COLO668 (cell line): ENCODE measurements around the gene FBXO21.

Experiments used
- DNase-seq: peaks from one replicate; lab custom pipeline; 2025; ENCODE audit not compliant: unreplicated experiment; lab: John Stamatoyannopoulos, UW

FBXO21 gene

GRCh38 chr12:117166107-117166506 is 24.2 kb downstream of the FBXO21 start:
- no peak for DNase-seq

DNA sequence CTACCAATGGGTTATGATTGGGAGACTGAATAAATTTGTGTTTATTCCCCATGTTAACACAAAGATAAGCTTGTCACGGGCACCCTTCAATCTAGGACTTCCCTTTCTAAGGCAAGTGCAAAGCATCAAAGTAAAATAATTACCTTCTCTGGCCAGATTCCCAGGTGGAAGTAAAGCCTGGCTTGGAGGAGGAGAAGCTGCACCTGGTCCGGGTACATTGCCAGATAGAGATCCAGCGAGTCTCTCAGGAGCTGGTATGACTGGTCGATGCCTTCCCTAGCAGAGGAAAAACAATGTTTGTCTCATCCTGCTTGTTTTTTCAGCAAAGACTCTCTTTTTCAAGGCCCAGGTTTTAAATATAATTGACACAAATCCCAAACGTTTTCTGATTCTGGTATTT is 24.9 kb downstream of the FBXO21 start:
- no peak for DNase-seq

DNA sequence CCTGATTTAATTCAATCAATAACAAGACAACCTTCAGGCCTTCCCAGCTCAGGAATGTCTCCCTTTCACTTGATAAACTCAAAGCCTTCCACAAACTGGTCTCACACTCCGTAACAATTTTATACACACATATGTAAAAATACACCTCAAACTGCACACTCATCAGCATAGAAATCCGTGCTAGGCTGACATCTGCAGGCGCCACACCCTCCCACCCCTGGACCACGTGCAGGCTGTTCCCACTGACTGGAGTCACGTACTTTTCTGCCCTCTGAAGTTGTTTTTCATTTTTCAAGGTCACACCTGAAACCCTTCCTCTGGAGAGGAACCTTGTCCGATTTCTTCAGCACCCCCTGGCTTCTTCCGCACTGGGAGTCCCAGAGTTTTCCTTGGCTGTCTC is 27.6 kb downstream of the FBXO21 start:
- DNase-seq, result no peak

GRCh38 chr12:117162167-117162539 is 28.1 kb downstream of the FBXO21 start:
- DNase-seq, result no peak

DNA sequence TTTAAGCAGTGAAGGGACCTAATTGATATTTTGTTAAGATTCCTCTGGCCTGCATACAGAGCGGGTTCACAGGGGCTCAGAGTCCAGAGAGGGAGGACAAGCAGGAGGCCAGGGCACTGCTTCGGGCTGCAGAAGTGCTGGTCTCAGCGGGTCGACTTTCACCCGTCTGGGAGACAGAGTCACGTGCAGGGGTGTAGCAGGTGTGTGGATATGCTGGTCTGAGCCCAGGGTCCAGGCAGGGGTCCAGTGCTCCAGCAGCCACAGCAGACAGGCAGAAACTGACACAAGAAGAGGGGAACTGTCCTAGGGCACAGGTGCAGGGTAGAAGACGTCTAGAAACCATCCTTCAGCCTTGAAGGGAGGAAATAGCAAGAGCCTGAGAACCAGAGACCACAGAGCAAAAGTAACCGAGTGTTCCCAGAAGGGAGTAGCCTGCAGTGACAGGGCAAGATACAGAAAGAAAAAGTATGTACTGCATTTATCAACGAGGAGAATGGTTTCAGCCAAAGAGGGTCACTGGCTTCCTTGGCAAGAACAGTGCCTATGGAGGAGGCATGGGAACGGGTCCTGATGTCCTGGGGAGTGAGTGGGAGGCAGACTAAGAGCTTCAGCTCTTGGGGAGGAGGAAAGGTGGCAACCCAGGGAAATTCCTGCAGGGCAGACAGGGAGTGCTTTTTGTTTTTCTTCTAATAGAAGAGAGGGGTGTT is 28.7 kb downstream of the FBXO21 start:
- no peak for DNase-seq

DNA sequence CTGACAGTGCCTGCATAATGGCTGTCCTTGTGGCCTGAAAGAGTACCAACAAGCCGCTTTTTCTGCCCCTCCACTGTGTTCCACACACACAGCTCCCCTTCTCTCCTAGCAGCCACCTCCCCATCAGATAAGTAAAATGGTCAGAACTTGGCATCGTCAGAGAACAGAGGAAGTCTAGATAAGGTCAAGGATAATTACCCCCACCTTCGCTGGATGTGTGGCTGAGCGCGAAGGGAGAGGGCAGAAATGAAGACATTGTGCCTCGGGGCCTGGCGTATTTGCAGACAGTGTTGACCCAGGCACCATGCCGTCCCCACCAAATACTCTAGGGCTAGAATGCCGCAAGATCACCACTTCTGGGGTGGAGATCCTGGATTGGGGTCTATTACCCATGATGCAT is 30.6 kb downstream of the FBXO21 start:
- no peak for DNase-seq

DNA sequence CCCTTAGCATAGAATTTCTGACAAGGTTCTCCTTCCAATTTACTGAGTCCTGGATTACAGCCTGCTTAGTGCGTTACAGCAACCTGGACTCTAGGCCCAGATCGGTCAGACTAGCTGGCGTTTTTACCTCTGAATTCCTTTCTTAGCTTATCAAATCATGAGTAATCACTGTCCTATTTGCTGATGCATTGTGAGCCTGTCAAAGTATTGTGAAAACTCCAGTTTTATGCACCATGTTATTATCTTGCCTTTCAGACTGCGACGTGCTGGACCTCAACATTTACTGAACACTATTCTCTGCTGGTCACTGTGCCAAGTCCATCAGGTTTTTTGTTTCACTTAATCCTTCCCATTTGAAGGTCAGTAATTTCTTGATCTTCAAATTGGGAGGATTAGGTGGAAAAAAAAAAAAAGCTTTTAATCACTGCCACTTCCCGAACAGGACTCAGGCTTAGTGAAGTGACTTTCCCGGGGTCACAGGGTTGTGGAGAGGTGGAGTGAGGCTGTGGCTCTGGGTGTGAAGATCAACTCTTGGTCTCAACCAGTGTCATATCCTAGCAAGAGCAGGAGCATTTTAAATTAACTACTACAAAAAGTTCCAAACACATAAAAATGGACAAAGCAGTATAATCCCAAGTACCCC is 31.2 kb downstream of the FBXO21 start:
- DNase-seq, result no peak

- no peak for DNase-seq
These were observed 32.2 kb downstream of the FBXO21 start for GRCh38 chr12:117158096-117158495.

DNA sequence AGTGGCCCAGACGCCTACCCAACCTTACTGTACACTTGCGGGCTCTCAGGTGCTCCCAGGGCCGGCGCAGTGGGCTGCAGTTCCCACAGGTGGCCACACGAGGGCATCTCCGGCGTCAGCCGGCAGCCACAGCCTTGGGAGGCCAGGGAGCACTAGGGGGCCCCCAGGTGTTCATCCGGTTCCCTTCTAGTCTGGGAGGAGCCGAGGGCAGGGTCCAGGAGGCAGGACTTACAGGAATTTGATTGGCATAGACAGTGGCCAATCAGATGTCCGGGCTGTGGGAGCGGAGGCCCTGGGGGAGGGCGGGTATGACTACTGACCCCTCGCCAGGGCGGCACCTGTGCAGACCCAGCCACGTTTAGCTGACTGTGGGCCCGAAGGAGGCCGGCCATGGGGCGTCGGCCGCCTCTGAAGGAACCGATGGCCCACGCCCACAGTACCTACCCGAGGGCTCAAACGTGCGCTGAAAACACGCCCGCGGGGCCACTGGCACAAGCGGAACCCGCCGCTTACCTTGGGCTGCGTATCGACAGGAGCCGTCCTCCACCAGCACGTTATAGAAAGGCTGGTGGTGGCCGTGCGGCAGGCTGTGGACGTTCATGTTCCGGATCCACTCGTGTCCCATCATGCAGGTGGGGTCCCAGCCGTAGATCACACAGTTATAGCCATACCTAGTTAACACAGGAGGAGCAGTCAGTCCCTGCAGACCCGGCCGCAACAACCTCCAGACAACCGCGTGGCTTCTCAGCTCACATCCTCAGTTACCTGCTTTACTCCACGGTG is 34.8 kb downstream of the FBXO21 start:
- DNase-seq, result peak; percentile 83

DNA sequence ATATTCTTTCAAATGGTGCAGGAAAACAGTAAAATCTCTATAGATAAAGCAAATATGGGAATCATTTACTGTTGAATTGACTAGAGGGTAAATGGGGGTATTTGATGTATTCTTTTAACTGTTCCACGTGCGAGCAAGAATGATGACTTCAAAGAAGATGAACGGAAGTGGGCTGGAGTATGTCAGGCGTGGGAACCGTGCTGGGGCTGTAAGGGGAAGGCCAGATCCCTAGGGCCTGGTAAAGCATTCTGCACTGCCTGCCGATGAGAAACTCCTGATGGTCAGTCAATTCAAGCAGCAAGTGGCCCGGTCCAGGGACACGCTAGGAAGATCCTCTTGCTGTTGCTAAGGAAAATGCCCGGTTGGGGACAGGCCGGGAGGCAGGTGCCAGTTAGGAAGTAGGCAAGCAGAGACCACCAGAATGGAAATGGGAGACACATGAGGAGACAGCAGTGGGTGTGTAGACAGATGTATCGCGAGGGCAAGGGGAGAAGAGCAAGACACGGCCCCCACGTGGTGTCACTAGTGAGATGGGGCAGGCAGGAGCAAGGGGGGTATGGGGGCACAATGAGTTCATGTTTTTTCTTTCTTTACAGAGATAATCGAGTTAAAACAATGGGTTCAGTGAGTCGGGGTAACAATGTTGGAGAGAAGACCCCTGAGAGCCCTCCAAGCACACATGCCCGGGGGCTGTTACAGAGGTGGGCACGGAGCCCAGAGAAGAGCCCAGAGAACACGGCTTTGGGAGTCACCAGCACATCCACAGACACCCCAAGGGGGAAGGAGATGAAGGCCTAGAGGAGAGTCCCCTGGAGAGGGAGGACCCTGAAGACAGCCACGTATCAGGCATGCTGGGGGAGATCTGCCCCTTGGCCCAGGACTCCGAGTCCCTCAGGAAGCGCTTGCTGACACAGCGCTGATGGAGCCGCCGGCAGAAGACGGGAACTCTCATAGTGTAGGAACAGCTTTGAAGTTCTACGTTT is 37.2 kb downstream of the FBXO21 start:
- no peak for DNase-seq

- DNase-seq, result no peak
These were observed 38.8 kb downstream of the FBXO21 start for GRCh38 chr12:117151403-117152031.

GRCh38 chr12:117149431-117149830 is 40.8 kb downstream of the FBXO21 start:
- DNase-seq, result no peak

DNA sequence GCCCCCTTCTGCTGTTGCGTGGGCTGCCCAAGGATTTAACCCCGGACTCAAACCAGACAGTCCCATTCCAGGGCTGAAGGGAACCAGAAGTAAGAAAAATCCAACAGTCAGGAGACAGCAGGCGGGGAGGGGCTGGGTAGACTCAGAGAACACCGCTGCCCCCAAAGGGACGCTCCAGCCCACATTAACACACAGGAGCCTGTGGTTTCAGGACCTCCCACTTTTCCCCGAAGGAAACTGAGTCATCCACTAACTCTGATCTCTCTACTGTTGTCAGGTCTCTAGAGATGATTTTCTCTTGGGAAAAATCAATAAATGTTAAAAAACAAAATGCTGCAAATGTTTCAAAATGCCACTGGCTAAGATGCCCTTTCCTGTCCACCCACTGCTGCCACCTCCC is 41.6 kb downstream of the FBXO21 start:
- DNase-seq, result no peak

- no peak for DNase-seq
These were observed 42.6 kb downstream of the FBXO21 start for GRCh38 chr12:117147639-117148038.

DNA sequence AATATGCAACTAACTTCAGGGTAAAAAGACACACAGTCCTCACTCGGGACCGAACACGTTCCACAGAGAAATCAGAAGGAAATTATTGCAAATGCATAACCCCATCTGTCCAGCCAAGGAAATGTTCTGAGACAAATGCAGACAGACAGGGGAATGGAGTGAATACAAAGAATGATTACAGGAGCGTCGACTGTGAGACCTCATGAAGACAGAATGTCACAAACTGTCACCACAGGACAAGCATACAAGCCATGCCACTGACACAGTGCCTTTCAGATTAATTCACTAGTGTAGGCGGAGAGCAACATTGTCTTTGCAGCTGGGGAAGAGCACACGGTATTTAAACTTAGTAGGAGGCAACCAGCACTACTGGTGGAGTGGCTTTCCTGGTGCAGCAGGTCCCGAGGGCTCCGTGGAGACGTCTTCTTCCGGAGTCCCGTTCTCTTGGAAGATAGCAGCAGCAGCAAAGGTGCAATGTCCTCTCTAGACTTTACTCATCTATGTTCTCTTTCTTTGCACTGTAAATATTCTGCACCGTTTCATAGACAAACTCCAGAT is 44.6 kb downstream of the FBXO21 start:
- no peak for DNase-seq

- DNase-seq, result no peak
These were observed 45.7 kb downstream of the FBXO21 start for GRCh38 chr12:117144599-117144998.

- no peak for DNase-seq
These were observed 47.2 kb downstream of the FBXO21 start for GRCh38 chr12:117143008-117143532.

- DNase-seq, result no peak
These were observed 48.2 kb downstream of the FBXO21 start for GRCh38 chr12:117142094-117142493.

GRCh38 chr12:117141097-117141898 is 49.0 kb downstream of the FBXO21 start:
- DNase-seq, result no peak
